ENCODE data around the gene RGL2. TPM values are rescaled to one million over a fixed set of nuclear protein-coding genes. Genes with fewer than 3 reads are reported as not detected.

Gene RGL2
- total and polyA plus RNA-seq, 2 of the 13 experiments (the other 11 are each of a cell fraction or from before 2014, with no cell fraction given): 22.9 to 47.4 TPM

DNA sequence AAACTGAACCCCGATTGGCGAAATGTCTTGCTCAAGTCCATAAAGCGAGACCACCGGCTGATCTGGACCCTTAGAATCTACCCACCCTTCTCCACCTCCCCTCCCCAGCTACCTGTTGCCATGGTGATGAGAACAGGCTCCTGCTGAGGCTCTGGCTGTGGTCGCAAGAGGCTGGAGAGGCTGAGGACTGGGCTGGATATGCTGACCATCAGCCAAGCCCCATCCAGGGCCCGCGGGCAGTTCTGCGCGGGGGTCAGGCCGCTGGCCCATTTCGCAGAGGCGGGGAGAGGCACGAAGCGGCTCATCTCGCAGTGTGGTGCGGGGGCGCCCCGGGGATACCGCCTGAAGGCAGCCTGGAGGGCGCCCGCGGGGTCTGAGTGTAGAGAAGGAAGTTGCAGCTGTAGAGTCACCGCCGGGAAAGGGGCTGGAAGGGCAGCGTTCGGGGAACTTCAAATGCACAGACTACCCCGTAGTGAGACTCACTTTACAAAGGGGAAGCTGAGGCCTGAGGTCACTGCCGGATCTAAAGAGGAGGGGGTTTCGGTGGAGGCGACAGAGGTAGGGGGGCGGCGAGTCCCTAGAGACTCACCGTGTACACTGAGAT, 14.5 kb upstream of the RGL2 start (continued):
- TF ChIP-seq PHF8 (CRISPR knock-in tag; IDR thresholded peaks at IDR 0.05): no peak
- TF ChIP-seq, protein P1, sequence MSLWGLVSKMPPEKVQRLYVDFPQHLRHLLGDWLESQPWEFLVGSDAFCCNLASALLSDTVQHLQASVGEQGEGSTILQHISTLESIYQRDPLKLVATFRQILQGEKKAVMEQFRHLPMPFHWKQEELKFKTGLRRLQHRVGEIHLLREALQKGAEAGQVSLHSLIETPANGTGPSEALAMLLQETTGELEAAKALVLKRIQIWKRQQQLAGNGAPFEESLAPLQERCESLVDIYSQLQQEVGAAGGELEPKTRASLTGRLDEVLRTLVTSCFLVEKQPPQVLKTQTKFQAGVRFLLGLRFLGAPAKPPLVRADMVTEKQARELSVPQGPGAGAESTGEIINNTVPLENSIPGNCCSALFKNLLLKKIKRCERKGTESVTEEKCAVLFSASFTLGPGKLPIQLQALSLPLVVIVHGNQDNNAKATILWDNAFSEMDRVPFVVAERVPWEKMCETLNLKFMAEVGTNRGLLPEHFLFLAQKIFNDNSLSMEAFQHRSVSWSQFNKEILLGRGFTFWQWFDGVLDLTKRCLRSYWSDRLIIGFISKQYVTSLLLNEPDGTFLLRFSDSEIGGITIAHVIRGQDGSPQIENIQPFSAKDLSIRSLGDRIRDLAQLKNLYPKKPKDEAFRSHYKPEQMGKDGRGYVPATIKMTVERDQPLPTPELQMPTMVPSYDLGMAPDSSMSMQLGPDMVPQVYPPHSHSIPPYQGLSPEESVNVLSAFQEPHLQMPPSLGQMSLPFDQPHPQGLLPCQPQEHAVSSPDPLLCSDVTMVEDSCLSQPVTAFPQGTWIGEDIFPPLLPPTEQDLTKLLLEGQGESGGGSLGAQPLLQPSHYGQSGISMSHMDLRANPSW (CRISPR knock-in tag; IDR thresholded peaks at IDR 0.05; ENCODE audit: borderline replicate concordance): 0 out of 2 replicates have a peak, but pooled peaks have one; percentile 49
- TF ChIP-seq CREBL2 (CRISPR knock-in tag; IDR thresholded peaks at IDR 0.05; ENCODE audit: borderline replicate concordance): no peak
- no peak for TF ChIP-seq ZNF326 (CRISPR knock-in tag; IDR thresholded peaks at IDR 0.05; ENCODE audit: borderline replicate concordance)
- TF ChIP-seq, protein P2, sequence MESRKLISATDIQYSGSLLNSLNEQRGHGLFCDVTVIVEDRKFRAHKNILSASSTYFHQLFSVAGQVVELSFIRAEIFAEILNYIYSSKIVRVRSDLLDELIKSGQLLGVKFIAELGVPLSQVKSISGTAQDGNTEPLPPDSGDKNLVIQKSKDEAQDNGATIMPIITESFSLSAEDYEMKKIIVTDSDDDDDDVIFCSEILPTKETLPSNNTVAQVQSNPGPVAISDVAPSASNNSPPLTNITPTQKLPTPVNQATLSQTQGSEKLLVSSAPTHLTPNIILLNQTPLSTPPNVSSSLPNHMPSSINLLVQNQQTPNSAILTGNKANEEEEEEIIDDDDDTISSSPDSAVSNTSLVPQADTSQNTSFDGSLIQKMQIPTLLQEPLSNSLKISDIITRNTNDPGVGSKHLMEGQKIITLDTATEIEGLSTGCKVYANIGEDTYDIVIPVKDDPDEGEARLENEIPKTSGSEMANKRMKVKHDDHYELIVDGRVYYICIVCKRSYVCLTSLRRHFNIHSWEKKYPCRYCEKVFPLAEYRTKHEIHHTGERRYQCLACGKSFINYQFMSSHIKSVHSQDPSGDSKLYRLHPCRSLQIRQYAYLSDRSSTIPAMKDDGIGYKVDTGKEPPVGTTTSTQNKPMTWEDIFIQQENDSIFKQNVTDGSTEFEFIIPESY (CRISPR knock-in tag; IDR thresholded peaks at IDR 0.05): 0 out of 2 replicates have a peak, but pooled peaks have one; percentile 9
- no peak for TF ChIP-seq XRCC5 (optimal IDR thresholded peaks at IDR 0.05; ENCODE audit: low read length)
- TF ChIP-seq EED (CRISPR knock-in tag; IDR thresholded peaks at IDR 0.05): no peak; the same call in 1 of the 2 replicates

Measured in HepG2 (cell line).